Measurements from ENCODE around the gene RFX6.

The RFX6 gene

DNA sequence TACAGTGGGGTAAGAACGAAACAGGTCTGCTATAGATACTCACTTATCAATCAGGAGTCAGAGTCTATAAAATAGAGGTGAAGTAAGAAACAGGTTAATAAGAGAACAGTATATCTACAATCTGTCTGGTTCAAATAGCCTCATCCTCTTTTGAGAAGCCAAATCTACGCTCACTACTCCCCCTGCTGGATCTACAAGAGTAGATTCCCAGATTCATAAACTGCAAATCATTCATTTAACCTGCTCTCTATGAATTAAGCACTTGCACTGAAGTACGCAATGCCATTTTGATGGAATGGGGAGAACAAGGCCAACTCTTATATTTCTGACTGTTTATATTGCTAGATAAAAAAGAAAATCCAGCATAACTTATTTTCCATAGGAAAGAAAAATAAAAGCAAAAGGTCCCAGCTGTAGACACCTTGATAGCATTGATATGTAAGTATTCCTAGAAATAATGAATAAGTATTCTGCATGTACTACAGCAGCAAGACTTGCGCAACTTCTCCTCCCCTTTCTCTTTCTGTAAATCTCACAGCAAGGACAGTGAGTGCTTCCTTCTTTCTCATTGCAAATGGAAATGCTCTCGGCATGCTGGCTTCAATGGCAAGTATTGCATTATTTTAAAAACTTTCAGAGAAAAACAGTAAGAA, 92.3 kb downstream of the RFX6 start:
- DNase-seq (ENCODE audit: low read depth) = peak; percentile 56

DNA sequence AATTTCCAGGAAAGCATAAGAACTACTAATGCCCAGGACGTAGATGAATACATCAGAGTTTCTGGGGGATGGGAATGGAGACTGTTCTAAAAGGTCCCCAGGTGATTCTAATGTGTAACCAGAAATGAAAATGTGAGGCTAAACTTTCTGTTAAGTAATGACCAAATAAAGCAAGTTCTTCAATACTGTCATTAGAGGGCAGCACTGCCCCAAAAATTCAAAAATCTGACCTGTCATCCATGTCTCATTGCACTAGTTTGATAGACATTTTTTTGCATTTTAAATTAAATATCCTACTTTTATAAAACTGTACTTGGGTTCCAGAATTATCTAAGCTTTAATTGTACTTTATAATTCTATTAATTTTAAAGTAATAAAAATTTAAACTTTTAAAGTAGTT, 94.9 kb downstream of the RFX6 start:
- DNase-seq (ENCODE audit: low read depth) = peak; percentile 54

DNA sequence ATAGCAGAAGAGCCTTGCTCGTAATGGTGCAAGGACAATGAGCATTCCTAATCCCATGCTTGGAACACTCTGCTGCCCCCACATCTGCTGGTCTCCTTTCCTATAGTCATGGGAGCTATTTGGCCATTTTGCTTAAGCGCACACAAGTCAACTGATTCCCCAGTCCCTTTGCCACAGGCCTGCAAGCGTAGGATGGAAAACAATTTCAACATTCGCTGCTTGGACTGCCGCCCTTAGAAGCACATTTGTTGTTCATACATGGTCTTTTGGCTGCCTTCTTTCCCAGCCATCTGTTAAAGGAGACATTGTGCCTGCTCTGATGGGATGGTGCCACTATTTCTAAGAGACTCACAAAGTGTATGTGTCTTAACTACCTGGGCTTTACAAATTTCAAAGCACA, 96.9 kb downstream of the RFX6 start:
- no peak for DNase-seq (ENCODE audit: low read depth)

DNA sequence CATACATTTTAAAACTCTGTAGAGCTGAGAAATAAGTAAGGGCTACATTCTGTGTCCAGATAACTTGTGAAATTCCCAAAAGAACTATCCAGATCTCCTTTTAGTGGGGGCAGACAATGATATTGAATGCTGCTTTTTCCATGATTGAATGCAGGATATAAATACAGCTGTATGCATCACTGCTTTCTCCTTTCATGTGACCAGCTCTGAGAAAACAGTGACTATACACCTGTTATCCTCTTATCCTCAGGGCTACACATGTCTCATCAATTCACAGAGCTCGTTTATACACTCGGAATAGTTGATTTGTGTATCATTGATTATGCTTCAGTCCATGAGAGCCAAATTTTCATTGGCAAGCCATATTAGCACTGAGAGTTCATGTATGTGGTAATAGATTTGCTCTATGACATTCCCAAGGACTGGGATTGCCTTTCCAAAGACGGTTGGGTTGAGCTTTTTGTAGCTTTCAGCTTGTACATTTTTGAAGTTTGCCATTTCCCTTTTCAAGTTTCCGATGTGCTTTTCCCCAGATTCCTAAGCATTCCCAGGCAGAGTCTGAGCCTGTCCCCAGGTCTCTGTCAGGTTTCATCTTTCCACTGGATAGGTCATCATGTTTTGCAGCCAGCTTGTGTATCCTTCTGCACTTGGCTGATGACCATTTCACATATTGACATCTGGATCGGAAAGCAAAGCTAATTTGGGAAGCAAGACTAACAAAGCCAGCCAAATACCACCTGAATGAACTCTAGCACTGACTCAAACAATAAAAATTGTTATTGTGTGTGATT, 97.7 kb downstream of the RFX6 start:
- DNase-seq (ENCODE audit: low read depth) = no peak

DNA sequence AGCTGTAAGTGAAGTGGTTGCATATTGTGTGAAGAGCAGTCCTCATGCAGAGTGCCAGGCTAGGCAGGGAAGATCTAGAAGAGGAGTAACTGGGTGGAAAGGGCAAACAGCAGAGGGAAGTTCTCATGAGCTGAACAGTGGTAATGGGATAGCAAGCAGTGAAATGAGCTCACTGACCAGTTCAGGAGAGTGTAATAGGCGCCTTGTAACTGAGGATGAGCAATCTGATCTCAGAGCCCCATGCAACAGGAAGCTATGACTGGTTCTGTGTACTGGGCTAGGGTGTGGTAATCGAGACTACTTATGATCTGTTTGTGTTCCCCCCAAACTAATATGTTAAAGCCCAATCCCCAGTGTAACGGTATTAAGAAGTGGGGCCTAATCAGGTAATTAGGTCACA, 98.6 kb downstream of the RFX6 start:
- peak; percentile 21 for DNase-seq (ENCODE audit: low read depth)

DNA sequence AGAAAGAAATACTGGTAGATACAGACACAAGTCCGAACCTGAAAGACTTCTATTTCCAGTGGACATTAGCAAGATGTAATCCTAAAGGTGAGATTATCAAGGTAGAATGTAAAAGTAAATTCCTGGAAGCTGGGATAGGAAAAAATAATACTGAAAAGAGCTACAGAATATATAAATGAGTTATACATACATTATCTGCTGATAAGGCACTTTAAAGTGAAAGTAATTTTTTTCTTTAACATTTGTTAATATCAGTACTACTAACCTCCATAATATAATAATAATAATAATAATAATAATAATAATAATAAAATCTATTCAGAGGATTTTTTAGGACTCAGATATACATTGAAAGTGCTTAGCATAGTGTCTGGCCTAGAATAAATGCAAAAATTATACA, 102.5 kb downstream of the RFX6 start:
- no peak for DNase-seq (ENCODE audit: low read depth)

Data from EH (cell line).